Activated CD4-positive, alpha-beta T cell treated with anti-CD3 and anti-CD28 coated beads, Interleukin-2, amount 50 U/mL, for 16 hours (primary cell): Measurements from ENCODE around the gene ALKBH4.
"Not testable (repeated sequence)": the region's sequence is repeated elsewhere in the genome, so short reads cannot be mapped to it uniquely, and the experiment has no call there.

ENCODE experiments used
- DNase-seq: peaks from one replicate; pipeline ENCODE4 v3.0.0-alpha.2; 2020

ALKBH4 gene

DNA sequence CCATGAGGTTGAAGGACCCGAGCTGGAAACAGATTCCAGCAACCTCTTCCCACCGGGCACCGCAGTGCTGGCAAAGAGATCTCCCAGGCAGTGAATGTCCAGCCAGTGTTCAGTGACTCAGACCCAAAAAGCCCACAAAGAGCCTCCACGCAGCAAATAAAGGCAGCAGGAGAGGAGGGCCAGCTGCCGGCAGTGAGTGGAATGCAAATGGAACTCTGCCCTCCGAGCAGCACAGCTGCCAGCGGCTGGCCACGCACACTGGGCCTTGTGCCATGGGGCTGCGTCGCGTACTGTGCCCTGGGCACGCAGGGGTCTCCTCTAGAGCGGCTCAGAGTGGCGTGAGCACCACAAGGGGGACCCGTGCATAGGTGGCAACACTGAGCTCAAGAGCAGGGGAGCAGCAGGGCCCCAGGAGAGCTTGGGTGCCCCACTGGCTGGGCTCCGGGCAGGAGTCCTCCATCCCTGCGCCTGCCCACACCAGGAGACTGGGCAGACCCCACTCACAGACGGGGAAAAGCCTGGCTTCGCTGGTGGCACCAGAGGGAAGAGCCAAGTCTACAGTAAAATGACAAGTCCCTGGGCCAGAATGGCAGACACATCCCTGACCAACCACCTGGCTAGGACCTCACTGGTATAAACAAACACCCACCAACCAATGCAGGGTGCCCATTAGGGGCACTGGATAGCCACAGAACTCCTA lies 10.2 kb upstream of the ALKBH4 start:
- not testable (repeated sequence) for DNase-seq

DNA sequence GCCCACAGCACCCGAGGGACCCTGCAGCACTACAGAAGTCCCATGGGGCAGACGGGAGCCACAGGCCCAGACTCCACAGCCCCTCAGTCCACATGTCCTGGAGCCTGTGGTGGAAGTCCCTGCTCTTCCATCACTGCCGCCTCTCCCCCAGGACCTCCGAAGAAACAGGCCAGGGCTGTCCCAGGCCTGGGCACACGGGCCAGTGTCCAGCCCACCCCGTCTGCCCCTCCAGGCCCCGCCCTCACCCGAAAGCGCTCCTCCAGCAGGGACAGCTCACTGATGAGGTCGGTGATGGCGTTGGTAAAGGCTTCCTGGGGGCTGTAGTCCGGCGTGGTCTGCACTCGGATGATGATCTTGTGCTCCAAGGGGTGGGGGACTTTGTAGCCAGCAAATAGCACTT lies 9.5 kb upstream of the ALKBH4 start:
- not testable (repeated sequence) for DNase-seq

DNA sequence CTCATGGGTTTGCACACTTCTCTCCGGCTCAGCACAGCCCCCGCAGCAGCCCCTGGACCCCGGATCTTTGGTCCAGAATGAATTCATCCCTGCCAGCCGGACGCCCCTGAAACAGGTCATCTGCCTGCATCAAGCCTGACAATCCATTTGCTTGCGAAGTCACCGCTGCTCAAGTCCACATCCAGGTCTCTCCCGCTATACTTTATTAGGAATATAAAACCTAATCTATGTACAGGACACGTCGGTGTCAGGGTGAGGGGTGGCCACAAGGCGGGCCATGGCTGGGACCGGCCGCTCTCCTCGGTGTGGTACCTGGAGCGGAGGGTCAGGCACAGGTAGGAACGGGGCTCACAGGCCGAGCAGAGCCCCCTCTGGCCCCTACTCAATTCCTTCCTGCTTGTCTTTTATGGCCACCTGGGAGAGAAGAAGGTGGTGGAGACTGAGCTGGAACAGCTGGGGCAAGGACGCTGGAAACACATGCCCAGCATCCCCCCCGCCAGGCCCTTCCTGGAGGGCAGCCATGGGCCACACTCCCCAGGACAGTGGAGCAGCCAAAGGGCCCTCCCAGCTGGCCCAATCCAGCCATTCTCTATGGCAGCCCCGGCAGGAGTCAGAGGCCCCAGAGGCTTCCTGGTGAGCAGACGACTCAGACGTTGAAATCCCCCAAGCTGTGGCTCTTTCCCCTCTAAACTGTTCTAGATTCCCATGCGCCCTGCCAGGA lies 8.8 kb upstream of the ALKBH4 start:
- DNase-seq = no peak

DNA sequence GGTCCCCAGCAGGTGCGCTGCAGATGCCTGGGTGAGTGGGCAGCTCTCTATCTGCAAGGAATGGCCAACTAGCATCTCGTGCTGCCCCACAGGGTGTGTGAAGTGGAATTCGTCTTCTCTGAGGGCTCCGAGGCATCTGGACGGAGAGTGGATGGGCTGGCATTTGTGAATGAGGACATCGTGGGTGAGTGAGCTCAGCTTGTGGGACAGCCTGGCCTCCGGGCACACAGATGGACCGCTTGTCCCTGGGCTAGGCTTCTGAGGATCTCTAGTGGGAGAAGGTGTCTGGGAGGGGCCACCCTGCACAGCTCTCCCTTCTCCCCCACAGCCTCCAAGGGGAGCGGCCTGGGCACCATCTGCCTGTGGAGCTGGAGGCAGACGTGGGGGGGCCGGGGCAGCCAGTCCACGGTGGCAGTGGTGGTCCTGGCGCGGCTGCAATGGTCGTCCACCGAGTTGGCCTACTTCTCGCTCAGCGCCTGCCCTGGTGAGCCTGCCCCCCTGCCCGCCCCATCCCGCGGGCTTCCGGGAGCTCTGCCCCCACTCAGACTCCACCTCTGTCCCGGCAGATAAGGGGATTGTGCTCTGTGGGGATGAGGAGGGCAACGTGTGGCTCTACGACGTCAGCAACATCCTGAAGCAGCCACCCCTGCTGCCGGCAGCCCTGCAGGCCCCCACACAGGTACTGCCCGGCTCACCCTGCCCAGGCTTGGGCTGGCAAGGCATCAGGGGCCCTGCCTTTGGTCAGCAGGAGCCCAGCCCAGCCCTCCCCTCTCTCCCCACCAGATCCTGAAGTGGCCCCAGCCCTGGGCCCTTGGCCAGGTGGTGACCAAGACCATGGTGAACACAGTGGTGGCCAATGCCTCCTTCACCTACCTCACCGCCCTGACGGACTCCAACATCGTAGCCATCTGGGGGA lies 7.7 kb upstream of the ALKBH4 start:
- DNase-seq = no peak

DNA sequence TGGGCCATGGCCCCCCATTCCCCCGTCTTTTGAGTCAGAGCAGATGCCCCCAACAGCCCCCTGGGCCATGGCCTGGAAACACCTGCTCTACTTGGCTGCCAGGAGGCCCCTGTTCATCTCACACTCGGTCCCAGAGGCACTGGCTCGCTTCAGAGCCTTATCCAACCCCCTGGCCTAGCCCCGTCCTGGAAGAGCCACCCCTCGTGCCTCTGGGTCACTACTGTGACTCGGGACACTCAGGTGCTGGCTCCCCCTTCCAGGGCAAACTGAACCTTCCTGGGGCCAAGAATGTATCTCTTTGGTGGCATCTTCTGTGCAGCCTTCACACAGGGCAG lies 7.1 kb upstream of the ALKBH4 start:
- no peak for DNase-seq

DNA sequence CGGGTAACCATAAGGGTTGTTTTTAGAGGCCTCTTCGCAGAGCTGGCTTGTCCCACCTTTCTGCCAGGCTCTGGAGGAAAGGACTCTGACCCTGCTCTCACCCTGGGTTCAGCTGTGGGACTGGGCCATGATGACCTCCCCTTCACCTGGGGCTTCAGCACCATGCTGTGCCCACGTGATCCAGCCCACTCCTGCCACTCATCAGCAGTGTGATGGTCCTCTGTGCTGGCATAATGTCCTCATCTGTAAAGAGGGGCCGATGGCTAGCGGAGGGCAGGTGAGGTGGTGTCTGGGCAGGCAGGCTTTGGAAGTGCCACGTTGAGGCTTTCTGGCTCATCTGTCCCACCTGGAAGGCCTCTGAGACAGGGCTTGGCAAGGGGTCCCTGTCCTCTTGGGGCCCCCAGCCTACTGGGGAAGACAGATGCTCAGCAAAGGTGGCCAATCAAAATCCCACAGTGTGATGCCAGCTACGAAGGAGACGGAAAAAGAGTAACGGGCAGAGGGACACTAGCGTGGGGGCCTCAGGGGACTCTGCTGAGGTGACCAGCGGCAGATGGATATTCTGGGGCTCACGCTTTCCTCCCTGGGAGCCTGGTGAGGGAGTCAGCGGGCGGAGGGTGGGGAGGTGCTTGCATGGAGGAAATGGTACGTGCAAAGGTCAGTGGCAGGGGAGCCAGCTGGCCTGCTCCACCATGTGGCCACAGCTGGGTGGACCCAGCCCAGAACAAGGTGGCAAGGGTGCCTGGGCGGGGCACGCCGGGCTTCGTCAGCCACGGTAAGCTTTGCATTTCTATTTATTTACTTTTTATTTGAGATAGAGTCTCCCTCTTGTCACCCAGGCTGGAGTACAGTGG lies 5.5 kb upstream of the ALKBH4 start:
- DNase-seq = no peak

DNA sequence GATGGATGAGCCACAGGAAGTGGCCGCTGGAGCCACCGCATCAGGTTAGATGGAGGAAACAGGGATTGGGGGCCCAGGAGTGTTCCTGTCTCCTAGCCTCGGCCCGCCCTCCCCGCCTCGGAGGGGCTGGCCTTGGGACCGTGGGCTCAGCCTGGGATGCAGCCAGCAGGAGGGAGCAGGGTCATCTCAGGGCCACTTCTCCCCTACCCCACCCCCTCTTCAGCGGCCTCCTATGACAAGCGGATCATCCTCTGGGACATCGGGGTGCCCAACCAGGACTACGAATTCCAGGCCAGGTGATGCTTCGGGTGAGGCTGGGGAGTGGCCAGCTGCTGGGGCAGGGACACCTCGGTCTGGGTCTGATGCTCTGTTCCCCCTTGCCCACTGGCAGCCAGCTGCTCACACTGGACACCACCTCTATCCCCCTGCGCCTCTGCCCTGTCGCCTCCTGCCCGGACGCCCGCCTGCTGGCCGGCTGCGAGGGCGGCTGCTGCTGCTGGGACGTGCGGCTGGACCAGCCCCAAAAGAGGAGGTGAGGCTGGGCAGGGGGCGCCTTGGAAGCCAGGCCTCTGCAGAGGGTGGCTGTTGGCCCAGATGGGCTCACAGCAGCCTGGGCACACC lies 4.8 kb upstream of the ALKBH4 start:
- DNase-seq = no peak

DNA sequence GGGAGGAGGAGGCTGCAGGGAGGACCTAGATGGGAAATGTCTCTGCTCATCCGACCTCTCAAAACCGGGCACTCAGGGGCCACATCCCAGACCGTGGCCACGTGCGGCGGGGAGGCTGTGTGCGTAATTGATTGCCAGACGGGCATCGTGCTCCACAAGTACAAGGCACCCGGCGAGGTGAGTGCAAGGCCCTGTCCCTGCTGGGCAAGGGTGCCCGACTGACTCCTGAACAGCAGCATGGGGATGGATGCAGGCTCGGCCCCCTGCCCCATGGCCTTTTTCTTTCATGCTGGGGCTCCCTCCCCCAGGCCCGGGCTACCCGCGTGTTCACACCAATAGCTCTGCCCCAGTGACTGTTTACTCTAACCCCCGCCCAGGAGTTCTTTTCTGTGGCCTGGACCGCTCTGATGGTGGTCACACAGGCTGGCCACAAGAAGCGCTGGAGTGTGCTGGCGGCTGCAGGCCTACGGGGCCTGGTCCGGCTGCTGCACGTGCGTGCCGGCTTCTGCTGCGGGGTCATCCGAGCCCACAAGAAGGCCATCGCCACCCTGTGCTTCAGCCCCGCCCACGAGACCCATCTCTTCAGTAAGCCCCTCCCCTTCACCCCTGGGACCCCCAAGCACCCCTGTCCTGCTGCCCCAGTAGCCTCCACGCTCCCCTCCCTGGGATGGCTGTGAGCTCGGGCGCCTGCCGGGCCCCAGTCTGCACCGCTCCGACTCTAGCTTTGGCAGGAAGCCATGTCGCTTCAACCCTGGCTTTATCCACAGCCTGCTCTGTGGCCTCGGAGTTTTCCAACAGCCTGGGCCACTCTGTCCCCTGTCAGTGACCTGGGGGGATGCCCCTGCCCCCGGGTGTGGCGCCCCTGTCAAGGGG lies 4.1 kb upstream of the ALKBH4 start:
- no peak for DNase-seq

DNA sequence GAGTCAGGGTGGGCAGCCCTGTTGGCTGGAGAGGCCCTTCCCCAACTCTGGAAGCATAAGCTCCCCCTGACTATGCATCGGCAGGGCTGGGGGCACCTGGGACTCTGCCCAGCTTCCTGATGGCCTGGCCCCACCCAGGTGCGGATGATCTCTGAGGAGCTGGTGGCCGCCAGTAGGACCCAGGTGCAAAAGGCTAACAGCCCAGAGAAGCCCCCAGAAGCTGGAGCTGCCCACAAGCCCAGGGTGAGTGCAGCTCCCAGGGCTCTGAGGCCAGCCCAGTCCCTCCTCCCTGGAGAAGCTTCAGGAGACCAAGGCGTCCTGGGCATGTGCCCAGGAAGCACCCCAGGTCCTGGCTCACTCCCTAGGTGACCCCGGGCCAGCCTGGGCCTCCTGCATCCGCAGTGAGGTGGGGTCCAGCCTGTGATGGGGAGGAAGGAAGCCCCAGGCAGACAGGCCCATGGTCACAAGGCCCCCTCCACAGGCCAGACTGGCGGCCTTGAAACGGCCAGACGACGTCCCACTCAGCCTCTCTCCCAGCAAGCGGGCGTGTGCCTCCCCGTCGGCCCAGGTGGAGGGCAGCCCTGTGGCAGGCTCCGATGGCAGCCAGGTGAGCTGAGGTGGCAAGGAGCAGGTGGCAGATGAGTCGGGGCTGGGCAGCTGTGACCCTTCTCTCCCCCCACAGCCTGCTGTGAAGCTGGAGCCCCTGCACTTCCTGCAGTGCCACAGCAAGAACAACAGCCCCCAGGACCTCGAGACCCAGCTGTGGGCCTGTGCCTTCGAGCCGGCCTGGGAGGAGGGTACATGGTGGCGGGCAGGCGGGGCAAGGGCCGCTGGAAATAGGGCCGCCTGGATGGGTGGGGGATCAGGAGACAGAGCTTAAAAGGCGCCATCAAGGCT lies 3.2 kb upstream of the ALKBH4 start:
- DNase-seq = no peak

DNA sequence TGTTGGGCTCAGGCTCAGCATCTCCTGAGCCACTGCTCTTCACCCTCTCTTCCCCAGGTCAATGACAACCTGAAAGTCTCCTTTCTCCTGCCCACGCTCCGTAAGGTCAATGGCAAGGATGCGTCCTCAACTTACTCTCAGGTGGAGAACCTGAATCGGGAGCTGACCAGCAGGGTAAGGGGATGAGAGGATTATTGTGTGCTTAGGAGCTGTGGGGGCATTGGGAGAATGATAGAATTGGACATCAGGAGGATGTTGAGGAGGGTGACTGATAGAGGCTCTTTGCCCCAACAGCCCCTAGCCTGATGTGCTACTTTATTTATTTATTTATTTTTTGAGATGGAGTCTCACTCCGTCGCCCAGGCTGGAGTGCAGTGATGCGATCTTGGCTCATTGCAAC lies 1.4 kb upstream of the ALKBH4 start:
- DNase-seq = no peak

DNA sequence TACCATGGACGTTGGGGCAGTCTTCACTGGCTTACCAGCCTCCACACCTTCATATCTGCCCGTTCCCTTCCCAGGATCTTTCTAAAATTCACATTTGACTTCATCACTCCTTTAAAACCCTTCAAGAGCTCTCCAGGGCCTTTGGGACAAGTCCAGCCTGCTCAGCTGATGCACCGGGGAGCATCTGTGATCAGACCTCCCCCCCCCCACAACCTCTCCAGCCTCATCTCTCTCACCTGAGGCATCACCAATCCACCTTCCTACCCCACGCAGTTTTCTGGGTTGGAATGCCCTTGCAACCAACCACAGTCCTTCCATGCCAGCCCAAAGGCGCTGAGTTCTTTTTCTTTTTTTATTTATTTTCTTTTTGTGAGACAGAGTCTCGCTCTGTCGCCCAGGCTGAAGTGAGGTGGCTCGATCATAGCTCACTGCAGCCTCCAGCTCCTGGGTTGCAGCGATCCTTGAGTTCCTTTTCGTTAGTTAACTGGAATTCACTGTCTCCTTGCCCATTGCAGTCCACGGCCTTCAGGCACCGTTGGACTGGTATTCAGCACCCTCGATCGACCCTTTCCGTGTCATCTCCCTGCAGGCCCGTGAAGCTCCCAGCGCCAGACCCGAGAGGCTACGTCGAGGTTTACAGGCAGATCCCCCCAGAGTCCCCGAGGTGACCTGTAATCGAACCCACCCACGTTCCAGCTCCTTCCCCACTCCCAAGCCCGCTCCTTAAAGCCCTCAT lies 654 bp downstream of the ALKBH4 start:
- no peak for DNase-seq

DNA sequence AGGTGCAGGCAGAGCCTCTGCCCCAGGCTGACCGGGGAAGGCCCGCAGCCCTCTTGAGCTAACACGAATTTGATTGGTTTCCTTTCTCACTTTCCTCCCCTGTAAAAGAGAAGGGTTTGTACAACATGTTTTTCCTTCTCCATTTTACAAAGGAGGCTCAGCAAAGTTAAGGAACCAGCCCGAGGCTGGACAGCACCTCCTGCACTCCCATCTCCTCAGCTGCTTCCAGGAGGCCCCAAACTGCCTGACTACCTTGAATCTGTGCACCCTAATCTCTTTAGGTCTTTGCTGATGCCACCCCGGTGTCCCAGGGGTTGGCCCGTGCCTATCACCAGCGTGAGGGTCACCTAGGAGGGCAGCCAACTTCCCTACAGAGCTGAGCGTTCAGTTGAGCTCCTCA lies 4.2 kb downstream of the ALKBH4 start:
- no peak for DNase-seq

DNA sequence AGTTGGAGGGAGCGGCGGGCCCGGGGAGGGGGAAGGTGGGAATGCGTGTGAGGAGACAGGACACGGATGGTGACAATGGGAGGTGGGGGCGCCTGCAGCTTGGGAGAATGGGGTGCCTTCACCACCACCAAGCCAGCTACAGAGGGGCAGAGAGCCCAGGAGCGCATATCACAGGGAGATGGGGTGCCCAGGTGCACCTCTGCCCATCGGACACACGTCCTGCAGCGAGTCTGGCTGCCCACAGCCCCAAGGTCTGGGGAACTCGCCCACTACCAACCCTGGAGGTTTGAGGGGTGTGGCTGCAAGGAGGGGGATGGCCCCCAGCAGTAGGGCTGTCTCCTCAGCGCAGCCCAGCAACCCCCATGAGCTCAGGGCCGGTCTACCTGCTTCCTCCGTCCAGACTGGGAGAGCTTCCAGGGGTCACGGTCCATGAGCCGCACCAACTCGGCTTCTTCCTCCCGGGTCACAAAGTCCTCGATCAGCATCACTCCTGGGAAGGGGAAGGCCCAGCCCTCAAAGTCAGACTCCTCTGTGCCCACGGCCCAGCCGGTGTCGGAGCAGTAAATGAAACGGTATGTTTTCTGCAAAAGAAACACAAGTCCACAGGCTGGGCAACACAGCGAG lies 5.3 kb downstream of the ALKBH4 start:
- DNase-seq = no peak

DNA sequence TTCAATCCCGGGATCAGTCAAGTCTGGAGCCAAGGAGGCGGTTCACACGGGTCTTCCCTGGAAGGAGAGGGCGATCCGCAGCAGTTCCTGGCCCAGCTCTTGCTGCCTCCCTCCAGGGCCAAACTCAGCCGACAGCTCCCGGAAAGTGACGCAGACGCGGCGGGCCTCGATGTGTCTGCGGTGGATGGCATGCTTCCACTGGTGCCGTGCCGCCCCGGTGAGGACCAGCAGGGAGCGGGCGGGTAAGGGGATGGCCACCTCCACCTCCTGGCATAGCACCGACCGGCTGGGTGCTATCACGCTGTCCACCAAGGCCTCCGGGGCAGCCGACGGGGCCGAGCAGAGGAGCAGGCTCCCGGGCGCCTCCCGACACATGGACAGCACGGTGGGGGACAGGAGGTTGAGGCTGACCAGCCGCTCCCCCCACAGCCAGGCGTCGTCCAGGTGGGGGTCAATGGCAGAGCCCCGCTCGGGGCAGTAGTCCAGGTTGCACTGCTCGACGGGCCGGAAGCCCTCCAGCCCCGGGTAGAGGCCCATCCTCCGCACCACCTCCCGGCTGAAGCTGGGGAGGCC lies 7.2 kb downstream of the ALKBH4 start:
- DNase-seq = no peak

DNA sequence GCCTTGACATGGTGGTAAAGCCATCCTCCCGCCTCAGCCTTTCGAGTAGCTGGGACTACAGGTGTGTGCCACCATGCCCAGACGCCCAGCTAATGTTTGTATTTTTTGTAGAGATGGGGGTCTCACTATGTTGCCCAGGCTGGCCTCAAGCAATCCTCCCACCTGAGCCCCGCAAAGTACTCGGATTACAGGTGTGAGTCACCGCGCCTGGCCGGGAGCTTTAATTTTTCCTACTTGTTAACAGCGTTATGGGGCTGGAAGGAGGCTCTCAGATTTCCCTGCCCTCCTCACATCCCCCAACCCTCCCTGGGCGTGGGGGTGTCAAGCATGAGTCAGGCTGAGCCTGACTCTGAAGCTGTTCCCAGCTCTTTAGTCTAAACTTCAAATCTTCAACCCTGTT lies 8.3 kb downstream of the ALKBH4 start:
- no peak for DNase-seq

DNA sequence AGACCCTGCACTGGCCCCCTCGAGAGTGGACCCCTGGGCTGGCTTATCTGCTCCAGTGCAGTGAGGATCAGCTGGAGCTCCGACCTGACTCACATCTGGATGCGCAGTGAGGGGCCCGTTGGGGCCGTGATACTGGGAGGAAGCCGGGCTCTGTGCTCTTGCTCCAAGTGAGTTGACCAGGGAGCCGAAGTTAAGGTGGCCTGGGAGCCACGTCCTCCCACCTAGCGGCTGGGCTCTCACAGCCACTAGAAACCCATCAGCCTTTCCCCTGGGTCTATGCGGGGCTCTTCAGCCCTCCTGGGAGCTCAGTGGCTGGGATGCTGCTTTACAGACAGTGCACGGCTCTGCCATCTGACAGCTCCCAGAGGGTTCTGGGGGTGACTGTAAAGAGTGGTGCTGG lies 9.1 kb downstream of the ALKBH4 start:
- no peak for DNase-seq

DNA sequence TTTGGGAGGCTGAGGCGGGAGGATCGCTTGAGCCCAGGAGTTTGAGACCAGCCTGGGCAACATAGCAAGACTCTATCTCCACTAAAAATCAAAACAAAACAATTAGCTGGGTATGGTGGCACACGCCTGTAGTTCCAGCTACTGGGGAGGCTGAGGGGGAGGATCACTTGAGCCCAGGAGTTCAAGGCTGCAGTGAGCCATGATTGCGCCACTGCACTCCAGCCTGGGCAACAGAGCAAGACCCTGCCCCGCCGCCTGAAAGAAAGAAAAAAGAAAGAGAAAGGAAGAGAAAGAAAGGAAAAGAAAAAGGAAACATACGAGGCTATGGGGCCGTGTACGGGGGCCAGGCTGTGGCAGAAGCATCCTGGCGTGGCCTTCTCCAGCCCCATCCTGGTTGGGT lies 9.7 kb downstream of the ALKBH4 start:
- DNase-seq = not testable (repeated sequence)

DNA sequence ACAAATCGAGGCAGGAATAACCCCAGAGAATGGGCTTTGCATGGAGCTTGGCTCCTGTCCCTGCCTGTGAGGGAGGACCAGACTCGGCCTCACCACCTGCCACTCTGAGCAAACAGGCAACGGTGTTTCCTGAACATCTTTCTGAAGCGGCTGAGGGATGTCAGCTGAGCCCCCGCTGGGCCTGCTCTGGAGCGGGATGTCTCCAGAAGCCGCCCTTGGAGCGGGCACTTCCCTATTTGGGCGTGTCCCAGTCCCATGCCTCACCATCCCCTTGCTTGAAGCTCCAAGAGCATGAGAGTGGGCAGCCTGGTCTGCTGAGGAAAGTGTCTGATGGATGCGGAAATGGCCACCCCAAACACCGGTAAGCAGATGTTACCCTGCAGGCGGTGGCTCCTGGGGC lies 10.2 kb downstream of the ALKBH4 start:
- DNase-seq = no peak

DNA sequence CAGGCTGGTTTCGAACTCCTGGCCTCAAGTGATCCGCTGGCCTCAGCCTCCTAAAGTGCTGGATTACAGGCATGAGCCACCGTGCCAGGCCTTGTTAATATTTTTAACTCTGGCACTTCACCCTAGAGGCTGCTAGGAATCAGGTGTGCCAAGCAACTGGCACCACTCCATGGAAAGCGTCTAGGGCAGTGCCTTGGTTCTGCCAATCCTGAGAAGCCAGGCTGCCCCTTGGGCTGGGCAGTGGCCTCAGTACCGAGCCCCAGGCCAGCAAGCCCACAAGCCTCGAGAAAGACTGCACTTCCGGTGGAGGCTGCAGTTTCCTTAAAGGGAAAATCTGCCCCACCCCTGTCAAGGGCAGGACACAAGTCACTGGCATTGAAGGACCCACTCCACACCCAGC lies 11.3 kb downstream of the ALKBH4 start:
- no peak for DNase-seq
